ENCODE measurements around the gene SEC22A.

SEC22A gene

GRCh38 chr3:123297627-123297899, 95.8 kb downstream of the SEC22A start:
- no peak for DNase-seq (ENCODE audit: low spot score)
- TF ChIP-seq CTCF (IDR thresholded peaks at IDR 0.05; ENCODE audit: extremely low read depth, missing control alignments), result no peak

- TF ChIP-seq CTCF (IDR thresholded peaks at IDR 0.05; ENCODE audit: extremely low read depth, missing control alignments), result no peak
- no peak for DNase-seq (ENCODE audit: low spot score)
Observed at GRCh38 chr3:123298903-123299302, 97.2 kb downstream of the SEC22A start.

- no peak for DNase-seq (ENCODE audit: low spot score)
- no peak for TF ChIP-seq CTCF (IDR thresholded peaks at IDR 0.05; ENCODE audit: extremely low read depth, missing control alignments)
Observed at GRCh38 chr3:123299581-123299980, 97.8 kb downstream of the SEC22A start.

GRCh38 chr3:123300056-123300455, 98.3 kb downstream of the SEC22A start:
- TF ChIP-seq CTCF (IDR thresholded peaks at IDR 0.05; ENCODE audit: extremely low read depth, missing control alignments), result no peak
- DNase-seq (ENCODE audit: low spot score), result no peak

GRCh38 chr3:123300583-123300982, 98.8 kb downstream of the SEC22A start:
- DNase-seq (ENCODE audit: low spot score), result no peak
- no peak for TF ChIP-seq CTCF (IDR thresholded peaks at IDR 0.05; ENCODE audit: extremely low read depth, missing control alignments)

- no peak for TF ChIP-seq CTCF (IDR thresholded peaks at IDR 0.05; ENCODE audit: extremely low read depth, missing control alignments)
- no peak for DNase-seq (ENCODE audit: low spot score)
Observed at GRCh38 chr3:123301331-123302184, 99.8 kb downstream of the SEC22A start.

GRCh38 chr3:123302961-123303360, 101.2 kb downstream of the SEC22A start:
- no peak for TF ChIP-seq CTCF (IDR thresholded peaks at IDR 0.05; ENCODE audit: extremely low read depth, missing control alignments)
- DNase-seq (ENCODE audit: low spot score), result no peak
